Endothelial cell of umbilical vein (primary cell): ENCODE measurements around the gene TMEM151B.

Source experiments
- CTCF ChIP-seq, 2 donors: IDR thresholded peaks; 1 replicate in 1 of 2; 2 replicates in 1 of 2; pipeline ENCODE4 v1.5.1; 2011; ENCODE audit warnings: low read length in 2 of 2, mild to moderate bottlenecking in 2 of 2, moderate library complexity in 2 of 2, control low read depth in 1 of 2, inconsistent platforms in 1 of 2, low read depth in 1 of 2; ENCODE audit not compliant: insufficient read depth in 1 of 2; ENCODE audit errors: extremely low read depth in 1 of 2
- EZH2 ChIP-seq: IDR thresholded peaks from 2 replicates; pipeline ENCODE4 v1.6.1; 2012; ENCODE audit warnings: borderline replicate concordance, low read depth, mild to moderate bottlenecking, moderate library complexity, low read length, inconsistent platforms; ENCODE audit not compliant: severe bottlenecking
- GATA2 ChIP-seq: IDR thresholded peaks from 2 replicates; pipeline ENCODE4 v1.7.0; 2011; ENCODE audit warnings: low read depth, mild to moderate bottlenecking, moderate library complexity, mixed read lengths, low read length; ENCODE audit not compliant: insufficient read length, insufficient read depth
- MAX ChIP-seq: IDR thresholded peaks from 2 replicates; pipeline ENCODE4 v1.6.1; 2011; ENCODE audit not compliant: insufficient read depth, insufficient read length
- POLR2A ChIP-seq: IDR thresholded peaks from 2 replicates; pipeline ENCODE4 v1.6.1; 2012; ENCODE audit warnings: low read depth, mild to moderate bottlenecking, control low read depth, low read length
- POLR2AphosphoS5 ChIP-seq: IDR thresholded peaks from 2 replicates; pipeline ENCODE4 v1.6.1; 2012; ENCODE audit warnings: low read depth, mild to moderate bottlenecking, control low read depth, low read length, moderate library complexity; ENCODE audit not compliant: insufficient read depth

GRCh38 chr6:44235891-44236516 lies 34.2 kb upstream of the TMEM151B start:
- TF ChIP-seq MAX (no peak), CTCF (IDR thresholded peaks at IDR 0.05; ENCODE audit: extremely low read depth in 1 of 2, insufficient read depth in 1 of 2, low read depth in 1 of 2, low read length in 2 of 2) (no peak), POLR2A (no peak), GATA2 (no peak), POLR2AphosphoS5 (no peak), EZH2 (no peak)
